KMS-11 (cell line): ENCODE data around the gene ZNF385C.
"Not testable (repeated sequence)": the region's sequence is repeated elsewhere in the genome, so short reads cannot be mapped to it uniquely, and the experiment has no call there.

Experiments used
- H2AFZ ChIP-seq: fragments of 200-600 bp; sonication (generic); 2 replicates; pipeline ENCODE4 v1.6.1; 2016; ENCODE audit warnings: antibody characterized with exemption, mixed run types, low read depth
- H3K27ac ChIP-seq: fragments of 200-600 bp; sonication (generic); 2 replicates; pipeline ENCODE4 v1.6.1; 2016; ENCODE audit warnings: mild to moderate bottlenecking, mixed run types
- H3K27me3 ChIP-seq: fragments of 200-600 bp; sonication (generic); 2 replicates; pipeline ENCODE4 v1.6.1; 2017; ENCODE audit warnings: mild to moderate bottlenecking, low read depth, mixed run types, moderate library complexity; ENCODE audit not compliant: insufficient read depth
- H3K36me3 ChIP-seq: fragments of 200-600 bp; sonication (generic); 2 replicates; pipeline ENCODE4 v1.6.1; 2017; ENCODE audit warnings: mild to moderate bottlenecking, mixed run types; ENCODE audit not compliant: insufficient read depth
- H3K4me1 ChIP-seq: fragments of 200-600 bp; sonication (generic); 2 replicates; pipeline ENCODE4 v1.6.1; 2016; ENCODE audit warnings: mild to moderate bottlenecking, low read depth, mixed run types; ENCODE audit not compliant: poor library complexity, severe bottlenecking
- H3K4me2 ChIP-seq: fragments of 200-600 bp; sonication (generic); 2 replicates; pipeline ENCODE4 v1.7.0; 2016; ENCODE audit warnings: mild to moderate bottlenecking, mixed run types
- H3K4me3 ChIP-seq: fragments of 200-600 bp; sonication (generic); IDR thresholded peaks from 2 replicates; pipeline ENCODE4 v1.6.1; 2017; ENCODE audit warnings: low read depth, low read length, mixed read lengths; ENCODE audit not compliant: insufficient read depth
- H3K79me2 ChIP-seq: fragments of 200-600 bp; sonication (generic); 2 replicates; pipeline ENCODE4 v1.6.1; 2016; ENCODE audit warnings: low read depth, mixed run types; ENCODE audit not compliant: insufficient read depth
- H3K9ac ChIP-seq: fragments of 200-600 bp; sonication (generic); 2 replicates; pipeline ENCODE4 v1.6.1; 2016; ENCODE audit warnings: mild to moderate bottlenecking, mixed run types
- H4K20me1 ChIP-seq: fragments of 200-600 bp; sonication (generic); 2 replicates; pipeline ENCODE4 v1.6.1; 2016; ENCODE audit warnings: mild to moderate bottlenecking, mixed run types; ENCODE audit not compliant: insufficient read depth
- TF ChIP-seq, protein P1 (sequence below): fragments of 200-600 bp; sonication (generic); conservative IDR thresholded peaks from 2 replicates; pipeline ENCODE4 v1.6.1; 2017; ENCODE audit warnings: low read depth, mild to moderate bottlenecking, antibody characterized with exemption, low read length, moderate library complexity, mixed read lengths

Gene ZNF385C

GRCh38 chr17:42141382-42141781 is 43.1 kb upstream of the ZNF385C start:
- H3K79me2 ChIP-seq = peaks cover 89% of the 10 kb centered on the region
- TF ChIP-seq, protein P1, sequence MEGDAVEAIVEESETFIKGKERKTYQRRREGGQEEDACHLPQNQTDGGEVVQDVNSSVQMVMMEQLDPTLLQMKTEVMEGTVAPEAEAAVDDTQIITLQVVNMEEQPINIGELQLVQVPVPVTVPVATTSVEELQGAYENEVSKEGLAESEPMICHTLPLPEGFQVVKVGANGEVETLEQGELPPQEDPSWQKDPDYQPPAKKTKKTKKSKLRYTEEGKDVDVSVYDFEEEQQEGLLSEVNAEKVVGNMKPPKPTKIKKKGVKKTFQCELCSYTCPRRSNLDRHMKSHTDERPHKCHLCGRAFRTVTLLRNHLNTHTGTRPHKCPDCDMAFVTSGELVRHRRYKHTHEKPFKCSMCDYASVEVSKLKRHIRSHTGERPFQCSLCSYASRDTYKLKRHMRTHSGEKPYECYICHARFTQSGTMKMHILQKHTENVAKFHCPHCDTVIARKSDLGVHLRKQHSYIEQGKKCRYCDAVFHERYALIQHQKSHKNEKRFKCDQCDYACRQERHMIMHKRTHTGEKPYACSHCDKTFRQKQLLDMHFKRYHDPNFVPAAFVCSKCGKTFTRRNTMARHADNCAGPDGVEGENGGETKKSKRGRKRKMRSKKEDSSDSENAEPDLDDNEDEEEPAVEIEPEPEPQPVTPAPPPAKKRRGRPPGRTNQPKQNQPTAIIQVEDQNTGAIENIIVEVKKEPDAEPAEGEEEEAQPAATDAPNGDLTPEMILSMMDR = no peak
- H3K27me3 ChIP-seq = no peaks in the 10 kb centered on the region
- no peak overlapping the region for H3K4me3 ChIP-seq
- H3K4me1 ChIP-seq = peaks cover 13% of the 10 kb centered on the region
- no peak overlapping the region for H2AFZ ChIP-seq
- no peaks in the 10 kb centered on the region for H3K36me3 ChIP-seq
- no peak overlapping the region for H3K4me2 ChIP-seq
- peaks cover 14% of the 10 kb centered on the region; the same call in 1 of the 2 replicates for H4K20me1 ChIP-seq
- no peak overlapping the region for H3K27ac ChIP-seq
- no peak overlapping the region for H3K9ac ChIP-seq

- H4K20me1 ChIP-seq = peaks cover 14% of the 10 kb centered on the region; the same call in 1 of the 2 replicates
- not testable (repeated sequence) for H3K36me3 ChIP-seq, H3K4me3 ChIP-seq, H2AFZ ChIP-seq, H3K27ac ChIP-seq, H3K4me2 ChIP-seq, H3K27me3 ChIP-seq, H3K9ac ChIP-seq
- peaks cover 20% of the 10 kb centered on the region for H3K4me1 ChIP-seq
- H3K79me2 ChIP-seq = peaks cover 88% of the 10 kb centered on the region
Observed at GRCh38 chr17:42140690-42141089, 42.4 kb upstream of the ZNF385C start.

DNA sequence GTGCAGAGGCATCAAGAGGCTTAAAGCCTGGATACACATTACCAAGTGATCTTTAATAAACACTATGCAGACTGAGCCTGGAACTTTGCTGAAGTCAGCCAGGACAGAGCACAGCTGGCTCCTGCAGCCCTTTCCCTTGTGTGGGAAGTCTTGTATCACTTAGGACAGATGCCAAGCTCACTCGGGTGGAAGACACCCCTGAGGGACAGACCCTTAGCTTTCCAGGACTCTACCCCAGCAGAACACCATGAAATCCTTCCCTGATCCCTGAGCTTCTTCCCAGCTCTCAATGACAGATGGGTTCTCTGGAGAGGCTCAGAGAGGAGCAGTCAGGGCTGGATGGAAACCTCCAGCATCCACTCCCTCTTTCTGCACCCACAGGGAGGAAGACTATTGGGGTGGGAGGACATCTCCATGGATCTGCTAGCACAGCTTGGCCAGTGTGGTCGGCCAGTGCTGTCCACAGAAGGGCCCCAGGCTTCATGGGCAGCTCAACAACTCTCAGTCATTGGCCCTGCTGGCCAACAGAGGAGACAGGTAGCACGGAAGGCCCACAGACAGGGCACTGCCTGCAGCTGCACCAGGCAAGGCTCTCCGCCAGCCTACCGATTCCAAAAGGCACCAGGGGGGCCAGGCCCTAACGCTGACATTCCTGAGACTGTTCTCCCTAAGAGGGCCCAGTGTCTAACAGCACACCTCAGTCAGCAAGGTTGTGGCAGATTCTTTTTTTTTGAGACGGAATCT is 40.6 kb upstream of the ZNF385C start:
- TF ChIP-seq, protein P1 = no peak
- H3K27ac ChIP-seq = no peak overlapping the region
- H3K27me3 ChIP-seq = no peaks in the 10 kb centered on the region
- H4K20me1 ChIP-seq = peaks cover 20% of the 10 kb centered on the region
- H3K79me2 ChIP-seq = peaks cover 87% of the 10 kb centered on the region
- no peak overlapping the region for H2AFZ ChIP-seq
- peaks cover 38% of the 10 kb centered on the region for H3K4me1 ChIP-seq
- H3K4me3 ChIP-seq = no peak overlapping the region
- H3K36me3 ChIP-seq = no peaks in the 10 kb centered on the region
- no peak overlapping the region for H3K9ac ChIP-seq
- no peak overlapping the region; the same call in 1 of the 2 replicates for H3K4me2 ChIP-seq

- Histone ChIP-seq H3K4me2 (no peak overlapping the region), H4K20me1 (peaks cover 19% of the 10 kb centered on the region; the same call in 1 of the 2 replicates)
Observed at GRCh38 chr17:42136654-42137051, 38.4 kb upstream of the ZNF385C start.

More at GRCh38 chr17:42136654-42137051, 38.4 kb upstream of the ZNF385C start:
- no peak overlapping the region for H3K9ac ChIP-seq
- H3K27ac ChIP-seq = no peak overlapping the region
- TF ChIP-seq, protein P1 = no peak
- no peaks in the 10 kb centered on the region for H3K27me3 ChIP-seq
- H3K79me2 ChIP-seq = peaks cover 72% of the 10 kb centered on the region
- H3K4me3 ChIP-seq = no peak overlapping the region
- no peaks in the 10 kb centered on the region for H3K36me3 ChIP-seq
- H3K4me1 ChIP-seq = peaks cover 61% of the 10 kb centered on the region
- H2AFZ ChIP-seq = no peak overlapping the region
